Mucosa of descending colon (tissue), 3 donors: ENCODE measurements around the gene RAB10. TPM values are rescaled to one million over a fixed set of nuclear protein-coding genes. Genes with fewer than 3 reads are reported as not detected.

Source experiments
- ATAC-seq: fragments of 200-7000 bp; cut with Tn5 transposase; one replicate; pipeline ENCODE4 v1.9.1; 2020; ENCODE audit warnings: mild to moderate bottlenecking, moderate library complexity
- DNase-seq, 3 donors: peaks; one replicate each; pipeline ENCODE4 v3.0.0-alpha.2; 2020
- H3K36me3 ChIP-seq: fragments of 200-600 bp; one replicate; pipeline ENCODE4 v1.8.0; 2021; ENCODE audit warnings: low read depth, mild to moderate bottlenecking
- H3K4me1 ChIP-seq: fragments of 200-600 bp; one replicate; pipeline ENCODE4 v1.8.0; 2021; ENCODE audit warnings: low read depth, mild to moderate bottlenecking
- H3K4me3 ChIP-seq: fragments of 200-600 bp; one replicate; pipeline ENCODE4 v1.8.0; 2021; ENCODE audit warnings: mild to moderate bottlenecking
- H3K9me3 ChIP-seq: fragments of 200-600 bp; one replicate; pipeline ENCODE4 v1.8.0; 2021; ENCODE audit warnings: mild to moderate bottlenecking
- intact Hi-C, 2 donors: fragments of 100-400 bp; cut with DNase I in 1 of 2; cut with micrococcal nuclease in 1 of 2; formaldehyde crosslinking; loops; one replicate each; pipeline versions ENCODE4 v1.11.0 to v1.11.1; 2022; cut with DNase I, micrococcal nuclease
- total RNA-seq, 3 donors: library from RNA; stranded (reverse); fragmentation: NEBNext Ultra II Directional in 2 of 3; extraction: Animal tissue kit (Norgen Biotek cat#: 25700) in 2 of 3; gene quantifications; one replicate each; pipeline versions ENCODE4 v1.2.1 to v1.2.4, GENCODE V29; 2021 to 2023
- TF ChIP-seq, protein P1 (sequence below): fragments of 200-600 bp; IDR thresholded peaks from one replicate; pipeline ENCODE4 v1.8.0; 2022; ENCODE audit warnings: antibody characterized with exemption, mild to moderate bottlenecking
- donor health status: DM: no; HTN: no; CAD: no; lungs with moderate emphysema.
- donor health status: DM: no; HTN: no; CAD: no.
- donor health status: DM: no; HTN: yes; CAD: no.

Gene RAB10
- total RNA-seq, 3 donors from 2014 or later, result 129 to 166 (median 162) TPM

DNA sequence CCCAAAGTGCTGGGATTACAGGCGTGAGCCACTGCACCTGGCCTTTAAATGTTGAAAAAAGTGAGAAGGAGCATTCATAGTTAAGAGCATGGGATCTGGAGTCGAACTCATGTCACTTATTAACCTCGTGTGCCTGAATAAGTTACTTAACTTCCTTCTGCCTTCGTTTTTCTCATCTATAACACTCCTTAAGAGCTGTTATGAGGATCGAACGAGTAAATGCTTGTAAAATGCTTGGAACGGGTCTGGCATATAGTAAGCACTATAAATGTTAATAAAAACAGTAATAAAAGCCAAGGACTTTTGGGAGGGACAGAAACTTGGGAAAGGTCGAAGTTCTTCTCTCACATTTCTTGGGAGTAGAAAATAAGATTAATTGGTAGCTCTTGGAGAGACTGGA, 40.8 kb downstream of the RAB10 start:
- Histone ChIP-seq H3K4me3 (no peak overlapping the region), H3K9me3 (no peaks in the 10 kb centered on the region), H3K4me1 (peaks cover 37% of the 10 kb centered on the region), H3K36me3 (no peaks in the 10 kb centered on the region)
- DNase-seq (peak in 1 of 3 donors; percentile 45), ATAC-seq (peak; percentile 93)
- intact Hi-C loops, result no loop called here
- TF ChIP-seq, protein P1, sequence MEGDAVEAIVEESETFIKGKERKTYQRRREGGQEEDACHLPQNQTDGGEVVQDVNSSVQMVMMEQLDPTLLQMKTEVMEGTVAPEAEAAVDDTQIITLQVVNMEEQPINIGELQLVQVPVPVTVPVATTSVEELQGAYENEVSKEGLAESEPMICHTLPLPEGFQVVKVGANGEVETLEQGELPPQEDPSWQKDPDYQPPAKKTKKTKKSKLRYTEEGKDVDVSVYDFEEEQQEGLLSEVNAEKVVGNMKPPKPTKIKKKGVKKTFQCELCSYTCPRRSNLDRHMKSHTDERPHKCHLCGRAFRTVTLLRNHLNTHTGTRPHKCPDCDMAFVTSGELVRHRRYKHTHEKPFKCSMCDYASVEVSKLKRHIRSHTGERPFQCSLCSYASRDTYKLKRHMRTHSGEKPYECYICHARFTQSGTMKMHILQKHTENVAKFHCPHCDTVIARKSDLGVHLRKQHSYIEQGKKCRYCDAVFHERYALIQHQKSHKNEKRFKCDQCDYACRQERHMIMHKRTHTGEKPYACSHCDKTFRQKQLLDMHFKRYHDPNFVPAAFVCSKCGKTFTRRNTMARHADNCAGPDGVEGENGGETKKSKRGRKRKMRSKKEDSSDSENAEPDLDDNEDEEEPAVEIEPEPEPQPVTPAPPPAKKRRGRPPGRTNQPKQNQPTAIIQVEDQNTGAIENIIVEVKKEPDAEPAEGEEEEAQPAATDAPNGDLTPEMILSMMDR, result no peak

DNA sequence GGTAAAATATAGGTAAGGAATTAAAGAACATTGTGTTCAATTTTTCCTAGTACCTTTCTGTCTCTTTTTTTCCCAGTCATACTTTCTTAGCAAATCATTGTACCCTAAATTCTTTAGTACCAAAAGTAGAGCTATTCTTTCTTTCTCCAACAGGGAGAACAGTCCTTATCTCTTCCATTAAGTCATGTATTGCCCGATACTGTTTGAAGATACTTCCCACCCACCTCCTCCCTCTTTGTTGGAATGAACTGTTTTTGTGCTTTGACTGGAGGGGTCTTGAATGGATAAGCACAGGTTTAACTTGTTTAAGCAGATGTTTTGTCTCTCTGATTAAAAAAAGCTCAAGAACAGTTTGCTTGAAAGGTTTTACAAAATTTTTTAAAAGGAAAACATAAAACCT, 41.3 kb downstream of the RAB10 start:
- ATAC-seq (no peak), DNase-seq (no peak)
- Histone ChIP-seq H3K4me1 (peaks cover 37% of the 10 kb centered on the region), H3K9me3 (no peaks in the 10 kb centered on the region), H3K4me3 (no peak overlapping the region), H3K36me3 (no peaks in the 10 kb centered on the region)
- TF ChIP-seq, protein P1, result no peak
- intact Hi-C loops, result no loop called here

DNA sequence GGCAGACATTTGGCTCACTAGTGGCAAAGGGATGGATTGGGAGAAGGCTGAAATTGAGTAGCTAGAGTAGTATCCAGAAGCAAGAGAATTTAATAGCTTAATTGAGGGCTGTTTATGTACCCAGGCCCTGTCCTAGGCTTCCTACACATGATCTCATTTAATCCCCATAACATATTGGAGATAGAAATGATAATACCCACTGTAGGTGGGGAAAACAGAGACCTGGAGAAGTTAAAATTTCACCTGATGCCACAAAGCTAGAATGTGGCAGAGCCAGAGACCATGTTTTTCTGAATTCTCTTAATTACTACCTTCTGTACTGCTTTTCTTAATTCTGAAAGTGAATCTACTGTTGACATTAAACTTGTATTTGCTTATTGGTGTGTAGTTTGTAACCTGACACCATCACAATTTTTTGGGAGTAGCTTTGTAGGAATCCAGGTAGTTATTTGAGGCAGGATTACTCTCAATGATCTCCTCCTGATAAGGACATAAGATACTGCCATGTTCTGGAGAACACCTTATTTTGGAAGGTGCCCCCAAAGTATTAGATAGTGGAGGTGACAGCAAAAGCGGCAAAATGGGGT, 42.2 kb downstream of the RAB10 start:
- intact Hi-C loops, result no loop called here
- ATAC-seq (no peak), DNase-seq (no peak)
- H3K36me3 ChIP-seq, result no peaks in the 10 kb centered on the region
- no peak overlapping the region for H3K4me3 ChIP-seq
- TF ChIP-seq, protein P1, result no peak
- peaks cover 37% of the 10 kb centered on the region for H3K4me1 ChIP-seq
- no peaks in the 10 kb centered on the region for H3K9me3 ChIP-seq

DNA sequence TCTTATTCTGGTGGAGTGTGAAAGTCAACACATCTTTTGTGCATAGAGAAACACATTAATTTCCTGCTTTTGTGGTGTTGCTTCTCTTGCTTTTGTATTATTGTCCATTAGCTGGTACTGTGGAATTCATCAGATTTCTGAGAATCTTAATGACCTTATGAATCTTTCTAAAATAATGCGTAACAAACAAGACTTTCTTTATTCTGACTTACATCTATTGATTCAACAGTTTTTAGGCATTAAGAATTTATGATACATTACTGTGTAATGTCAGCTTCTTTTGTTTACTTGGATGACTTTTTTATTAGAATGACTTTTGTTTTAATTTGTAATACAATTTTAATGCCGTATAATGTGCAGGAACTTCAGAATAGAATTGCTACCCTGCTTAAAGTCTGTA, 43.4 kb downstream of the RAB10 start:
- DNase-seq, result no peak
- no peak for ATAC-seq
- Histone ChIP-seq H3K4me3 (no peak overlapping the region), H3K9me3 (no peaks in the 10 kb centered on the region), H3K4me1 (peaks cover 32% of the 10 kb centered on the region), H3K36me3 (no peaks in the 10 kb centered on the region)
- intact Hi-C loops, result no loop called here
- TF ChIP-seq, protein P1, result no peak

DNA sequence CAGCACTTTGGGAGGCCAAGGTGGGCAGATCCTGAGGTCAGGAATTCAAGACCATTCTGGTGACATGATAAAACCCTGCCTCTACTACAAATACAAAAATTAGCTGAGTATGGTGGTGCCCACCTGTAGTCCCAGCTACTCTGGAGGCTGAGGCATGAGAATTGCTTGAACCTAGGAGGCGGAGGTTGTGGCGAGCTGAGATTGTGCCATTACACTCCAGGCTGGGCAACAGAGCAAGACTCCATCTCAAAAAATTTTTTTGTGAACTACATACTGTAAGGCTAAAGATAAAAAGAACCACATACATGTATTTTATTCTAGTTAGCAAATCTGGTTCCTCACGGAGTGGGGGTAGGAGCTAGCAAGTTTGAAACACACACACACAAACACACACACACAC, 45.1 kb downstream of the RAB10 start:
- intact Hi-C loops, result no loop called here
- no peaks in the 10 kb centered on the region for H3K36me3 ChIP-seq

More for the DNA sequence above, 45.1 kb downstream of the RAB10 start:
- TF ChIP-seq, protein P1, result no peak
- DNase-seq (no peak), ATAC-seq (no peak)
- Histone ChIP-seq H3K4me1 (peaks cover 18% of the 10 kb centered on the region), H3K9me3 (no peaks in the 10 kb centered on the region), H3K4me3 (no peak overlapping the region)
